Astrocyte of the spinal cord (primary cell): Measurements from ENCODE around the gene CPXM2.

Experiments used
- DNase-seq: peaks from one replicate; pipeline ENCODE4 v3.0.0; 2011; ENCODE audit warnings: low read depth, low spot score
- H3K4me3 ChIP-seq: 2 replicates; pipeline ENCODE4 v1.5.1; 2011; ENCODE audit warnings: low read depth, mild to moderate bottlenecking, low read length, moderate library complexity
- CTCF ChIP-seq: IDR thresholded peaks from 2 replicates; pipeline ENCODE4 v1.5.1; 2012; ENCODE audit warnings: low read depth, mild to moderate bottlenecking, low read length, inconsistent platforms
- in situ Hi-C: cut with HindIII; loops from 2 replicates; pipeline ENCODE4 v1.10.0; 2017; ENCODE audit warnings: low sequenced_read_pairs

The CPXM2 gene

GRCh38 chr10:123896246-123896927 is 4.8 kb upstream of the CPXM2 start:
- no peak for TF ChIP-seq CTCF
- in situ Hi-C loops = no loop called here

GRCh38 chr10:123893651-123894050 is 2.0 kb upstream of the CPXM2 start:
- no peak for DNase-seq
- H3K4me3 ChIP-seq = no peak overlapping the region
- TF ChIP-seq CTCF = no peak
- in situ Hi-C loops = no loop called here

More at GRCh38 chr10:123896246-123896927, 4.8 kb upstream of the CPXM2 start:
- no peak for DNase-seq
- no peak overlapping the region for H3K4me3 ChIP-seq

GRCh38 chr10:123890756-123891143 is 857 bp downstream of the CPXM2 start:
- TF ChIP-seq CTCF = no peak

GRCh38 chr10:123890226-123890625 is 1.4 kb downstream of the CPXM2 start:
- no peak overlapping the region for H3K4me3 ChIP-seq
- no peak for TF ChIP-seq CTCF
- no peak for DNase-seq
- in situ Hi-C loops = no loop called here

More at GRCh38 chr10:123890756-123891143, 857 bp downstream of the CPXM2 start:
- DNase-seq = no peak
- in situ Hi-C loops = no loop called here
- H3K4me3 ChIP-seq = no peak overlapping the region

GRCh38 chr10:123889821-123890220 is 1.8 kb downstream of the CPXM2 start:
- in situ Hi-C loops = no loop called here
- TF ChIP-seq CTCF = no peak
- DNase-seq = no peak
- no peak overlapping the region for H3K4me3 ChIP-seq

- no peak for DNase-seq
- TF ChIP-seq CTCF = no peak
- in situ Hi-C loops = no loop called here
- no peak overlapping the region for H3K4me3 ChIP-seq
These were observed 2.9 kb downstream of the CPXM2 start for GRCh38 chr10:123888751-123889150.
